Breast epithelium (tissue), 4 donors: Measurements from ENCODE around the gene NSMCE1. TPM values are rescaled to one million over a fixed set of nuclear protein-coding genes. Genes with fewer than 3 reads are reported as not detected.
A peak's percentile ranks its signal among the peaks of the same experiment; 100 is the strongest.
"Not testable (repeated sequence)": the region's sequence is repeated elsewhere in the genome, so short reads cannot be mapped to it uniquely, and the experiment has no call there.

ENCODE experiments used
- DNase-seq, 2 donors: peaks; one replicate each; pipeline ENCODE4 v3.0.0-alpha.2; 2019; ENCODE audit warnings: low spot score in 2 of 2
- H3K27ac ChIP-seq, 2 donors: fragments of 200-600 bp; sonication (generic) in 1 of 2; one replicate each; pipeline ENCODE4 v1.5.1; 2016 to 2019; ENCODE audit warnings: mild to moderate bottlenecking in 1 of 2
- H3K27me3 ChIP-seq, 2 donors: fragments of 200-600 bp; sonication (generic) in 1 of 2; one replicate each; pipeline versions ENCODE4 v1.5.1 to v1.6.0; 2017 to 2019; ENCODE audit warnings: control low read depth in 1 of 2, mild to moderate bottlenecking in 1 of 2
- H3K36me3 ChIP-seq: fragments of 200-600 bp; one replicate; pipeline ENCODE4 v1.5.1; 2019
- H3K4me1 ChIP-seq, 2 donors: fragments of 200-600 bp; sonication (generic); one replicate each; pipeline ENCODE4 v1.5.1; 2016 to 2019; ENCODE audit warnings: control low read depth in 1 of 2
- H3K4me3 ChIP-seq, 3 donors: fragments of 200-600 bp; sonication (generic); 1 replicate in 2 of 3; 2 replicates in 1 of 3; pipeline ENCODE4 v1.5.1; 2016 to 2019; ENCODE audit warnings: mild to moderate bottlenecking in 3 of 3, moderate library complexity in 2 of 3
- H3K9me3 ChIP-seq, 2 donors: fragments of 200-600 bp; sonication (generic) in 1 of 2; one replicate each; pipeline ENCODE4 v1.5.1; 2016 to 2019; ENCODE audit warnings: control low read depth in 1 of 2
- POLR2A ChIP-seq: fragments of 450-650 bp; IDR thresholded peaks from one replicate; pipeline ENCODE4 v1.6.1; 2016; ENCODE audit warnings: antibody characterized with exemption, mild to moderate bottlenecking, moderate library complexity
- POLR2AphosphoS5 ChIP-seq, 3 donors: sonication (generic); formaldehyde crosslinking; IDR thresholded peaks; one replicate each; pipeline ENCODE4 v1.6.1; 2017; ENCODE audit warnings: antibody characterized with exemption in 3 of 3
- intact Hi-C: fragments of 100-400 bp; cut with DNase I; formaldehyde crosslinking; loops from one replicate; pipeline ENCODE4 v1.15.1; 2023; ENCODE audit warnings: low total_unique reads
- total RNA-seq, 3 donors: library from RNA; depleted of rRNA; stranded (reverse); fragments of >200 nt; gene quantifications; one replicate each; pipeline ENCODE4 v1.1.0, GENCODE V29; 2016
- TF ChIP-seq, protein P1 (sequence below), 3 donors: fragments of 450-650 bp; IDR thresholded peaks; one replicate each; pipeline ENCODE4 v1.5.1; 2016 to 2017; ENCODE audit warnings: antibody characterized with exemption in 3 of 3, mild to moderate bottlenecking in 3 of 3, moderate library complexity in 3 of 3

NSMCE1 gene
- total RNA-seq, 3 donors from 2014 or later = 32.4 to 54.6 (median 51.8) TPM

DNA sequence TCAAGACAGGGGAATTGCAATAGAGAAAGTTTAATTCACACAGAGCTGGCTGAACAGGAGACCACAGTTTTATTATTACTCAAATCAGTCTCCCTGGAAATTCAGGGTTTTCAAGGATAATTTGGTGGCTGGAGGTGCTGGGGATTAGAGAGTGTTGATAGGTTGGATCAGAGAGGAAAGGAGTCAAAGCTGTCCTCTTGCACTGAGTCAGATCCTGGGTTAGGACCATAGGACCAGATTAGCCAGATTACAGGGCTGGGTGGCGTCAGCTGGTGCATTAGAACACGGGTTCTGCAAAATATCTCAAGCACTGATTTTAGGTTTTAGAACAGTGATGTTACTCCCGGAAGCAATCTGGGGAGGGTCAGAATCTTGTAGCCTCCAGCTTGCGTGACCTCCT lies 1.8 kb upstream of the NSMCE1 start:
- intact Hi-C loops = no loop called here
- no peak for TF ChIP-seq POLR2A
- TF ChIP-seq, protein P1, sequence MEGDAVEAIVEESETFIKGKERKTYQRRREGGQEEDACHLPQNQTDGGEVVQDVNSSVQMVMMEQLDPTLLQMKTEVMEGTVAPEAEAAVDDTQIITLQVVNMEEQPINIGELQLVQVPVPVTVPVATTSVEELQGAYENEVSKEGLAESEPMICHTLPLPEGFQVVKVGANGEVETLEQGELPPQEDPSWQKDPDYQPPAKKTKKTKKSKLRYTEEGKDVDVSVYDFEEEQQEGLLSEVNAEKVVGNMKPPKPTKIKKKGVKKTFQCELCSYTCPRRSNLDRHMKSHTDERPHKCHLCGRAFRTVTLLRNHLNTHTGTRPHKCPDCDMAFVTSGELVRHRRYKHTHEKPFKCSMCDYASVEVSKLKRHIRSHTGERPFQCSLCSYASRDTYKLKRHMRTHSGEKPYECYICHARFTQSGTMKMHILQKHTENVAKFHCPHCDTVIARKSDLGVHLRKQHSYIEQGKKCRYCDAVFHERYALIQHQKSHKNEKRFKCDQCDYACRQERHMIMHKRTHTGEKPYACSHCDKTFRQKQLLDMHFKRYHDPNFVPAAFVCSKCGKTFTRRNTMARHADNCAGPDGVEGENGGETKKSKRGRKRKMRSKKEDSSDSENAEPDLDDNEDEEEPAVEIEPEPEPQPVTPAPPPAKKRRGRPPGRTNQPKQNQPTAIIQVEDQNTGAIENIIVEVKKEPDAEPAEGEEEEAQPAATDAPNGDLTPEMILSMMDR (IDR thresholded peaks at IDR 0.05) = no peak
- no peak overlapping the region for H3K4me3 ChIP-seq
- no peaks in the 10 kb centered on the region for H3K9me3 ChIP-seq
- no peak for DNase-seq
- H3K4me1 ChIP-seq = peaks cover 0 to 4% of the 10 kb centered on the region in 2 donors
- H3K36me3 ChIP-seq = no peaks in the 10 kb centered on the region
- no peaks in the 10 kb centered on the region for H3K27me3 ChIP-seq
- H3K27ac ChIP-seq = no peak overlapping the region

DNA sequence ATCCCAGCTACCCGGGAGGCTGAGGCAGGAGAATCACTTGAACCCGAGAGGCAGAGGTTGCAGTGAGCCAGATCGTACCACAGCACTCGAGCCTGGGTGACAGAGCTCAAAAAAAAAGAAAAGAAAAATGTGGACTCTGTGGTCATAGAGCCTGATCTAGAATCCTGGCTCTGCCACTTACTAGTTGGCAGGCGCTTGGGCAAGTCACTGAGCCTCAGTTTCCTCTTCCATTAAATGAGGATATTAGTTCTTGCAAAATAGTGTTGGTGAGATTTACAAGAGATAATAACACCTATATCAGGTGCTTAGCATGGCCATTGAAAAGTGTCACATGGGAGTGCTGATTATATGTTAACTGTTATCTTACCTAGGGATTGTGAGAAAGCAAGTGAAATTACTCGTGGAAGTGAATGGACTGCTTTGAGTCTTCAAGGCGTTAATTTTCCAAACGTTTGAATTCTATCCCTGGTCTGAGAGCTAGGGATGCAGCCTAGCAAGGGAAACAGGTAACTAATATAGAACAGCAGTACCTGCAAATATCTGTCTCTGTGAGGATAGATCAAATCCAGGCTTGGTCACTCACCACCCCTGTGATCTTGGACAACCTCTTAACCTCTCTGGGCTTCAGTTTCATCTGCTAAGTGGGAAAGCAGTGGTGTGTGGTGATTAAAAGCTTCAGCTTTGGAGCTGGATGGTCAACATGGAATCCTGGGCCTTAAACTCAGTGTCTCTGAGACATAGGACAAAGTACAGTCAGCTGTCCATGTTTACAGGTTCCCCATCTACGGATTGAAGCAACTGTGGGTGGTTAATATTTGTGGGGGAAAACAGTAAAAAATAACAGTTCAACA lies 953 bp upstream of the NSMCE1 start:
- peaks cover 0 to 4% of the 10 kb centered on the region in 2 donors for H3K4me1 ChIP-seq
- TF ChIP-seq POLR2A = no peak
- TF ChIP-seq, protein P1 (IDR thresholded peaks at IDR 0.05) = no peak
- no peak for TF ChIP-seq POLR2AphosphoS5 (IDR thresholded peaks at IDR 0.05)
- H3K9me3 ChIP-seq = no peaks in the 10 kb centered on the region
- no peaks in the 10 kb centered on the region for H3K27me3 ChIP-seq
- H3K4me3 ChIP-seq = peak overlapping the region; percentile 70 to 90 (median 82)
- H3K27ac ChIP-seq = peak overlapping the region; percentile 85 to 93
- no peak for DNase-seq
- H3K36me3 ChIP-seq = no peaks in the 10 kb centered on the region
- intact Hi-C loops = no loop called here

DNA sequence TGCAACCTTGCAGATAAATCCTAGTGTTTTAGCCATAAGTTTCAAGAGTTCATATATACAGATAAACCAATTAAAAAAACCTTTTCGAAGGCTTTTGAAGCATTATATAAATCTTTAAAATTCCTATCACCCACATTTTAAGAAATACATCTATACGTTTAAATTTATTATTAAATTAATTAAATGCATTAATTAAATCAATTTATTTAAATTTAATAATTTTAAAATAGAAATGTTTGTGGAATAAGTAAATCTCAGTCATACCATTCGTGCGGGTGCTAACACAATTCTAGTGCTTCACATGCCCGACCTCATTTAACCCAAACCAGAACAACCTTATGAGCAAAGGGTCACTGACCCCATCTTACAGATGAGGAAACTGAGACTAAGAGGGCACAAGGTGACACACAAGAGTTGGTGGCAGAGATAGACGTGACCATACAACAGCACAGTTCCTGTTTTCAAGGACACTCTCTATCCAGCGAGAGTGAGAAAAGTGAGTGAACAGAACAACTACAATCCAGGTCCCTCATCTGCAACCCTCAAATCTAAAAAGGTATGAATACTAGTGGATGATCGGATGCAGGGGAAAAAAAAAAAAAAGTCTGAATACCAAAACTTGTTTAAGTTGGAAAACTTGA lies 1.4 kb downstream of the NSMCE1 start:
- no peak for DNase-seq
- Histone ChIP-seq H3K27ac (no peak overlapping the region), H3K9me3 (no peaks in the 10 kb centered on the region), H3K27me3 (no peaks in the 10 kb centered on the region), H3K4me1 (peaks cover 0 to 4% of the 10 kb centered on the region in 2 donors), H3K36me3 (no peaks in the 10 kb centered on the region), H3K4me3 (no peak overlapping the region)
- intact Hi-C loops = no loop called here
- no peak for TF ChIP-seq POLR2A
- TF ChIP-seq, protein P1 (IDR thresholded peaks at IDR 0.05) = no peak

DNA sequence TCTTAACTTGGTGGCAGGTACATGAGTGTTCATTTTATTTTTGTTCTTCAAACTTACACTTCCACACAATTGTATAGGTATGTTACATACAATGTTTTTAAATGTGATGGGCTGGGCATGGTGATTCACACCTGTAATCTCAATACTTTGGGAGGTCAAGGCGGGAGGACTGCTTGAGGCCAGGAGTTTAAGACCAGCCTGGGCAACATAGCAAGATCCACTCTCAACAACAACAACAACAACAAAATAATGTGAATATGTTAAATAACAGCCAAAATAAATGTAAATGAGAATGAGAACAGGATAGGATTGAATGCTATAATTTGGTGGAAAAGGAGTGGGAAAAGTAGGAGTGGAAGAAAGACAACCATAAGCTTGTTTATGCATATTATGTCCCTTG lies 2.6 kb downstream of the NSMCE1 start:
- no peak overlapping the region for H3K27ac ChIP-seq
- H3K4me3 ChIP-seq = no peak overlapping the region
- intact Hi-C loops = no loop called here
- H3K9me3 ChIP-seq = no peaks in the 10 kb centered on the region
- no peak for DNase-seq
- no peaks in the 10 kb centered on the region for H3K36me3 ChIP-seq
- no peaks in the 10 kb centered on the region for H3K27me3 ChIP-seq
- peaks cover 0 to 4% of the 10 kb centered on the region in 2 donors for H3K4me1 ChIP-seq
- TF ChIP-seq POLR2AphosphoS5 (IDR thresholded peaks at IDR 0.05) = no peak
- TF ChIP-seq, protein P1 (IDR thresholded peaks at IDR 0.05) = no peak
- TF ChIP-seq POLR2A = no peak

DNA sequence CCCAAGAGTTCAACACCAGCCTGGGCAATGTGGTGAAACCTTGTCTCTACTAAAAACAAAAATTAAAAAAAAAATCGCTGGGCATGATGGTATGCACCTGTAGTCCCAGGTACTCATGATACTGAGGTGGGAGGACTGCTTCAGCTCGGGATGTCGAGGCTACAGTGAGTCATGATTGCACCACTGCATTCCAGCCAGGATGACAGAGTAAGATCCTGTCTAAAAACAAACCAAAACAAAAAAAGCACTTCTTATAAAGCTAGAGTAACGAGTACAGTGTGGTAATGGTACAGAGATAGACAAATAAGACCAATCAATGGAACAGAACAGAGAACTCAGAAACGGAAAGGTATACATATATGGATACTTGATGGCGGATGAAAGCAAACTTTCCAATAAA lies 4.4 kb downstream of the NSMCE1 start:
- H3K4me3 ChIP-seq = no peak overlapping the region
- intact Hi-C loops = no loop called here
- peaks cover 0 to 4% of the 10 kb centered on the region in 2 donors for H3K4me1 ChIP-seq
- DNase-seq = peak in 1 of 2 donors; percentile 69
- H3K27me3 ChIP-seq = no peaks in the 10 kb centered on the region
- TF ChIP-seq POLR2A (no peak), POLR2AphosphoS5 (IDR thresholded peaks at IDR 0.05) (peak in 1 of 3 donors; percentile 30)
- H3K36me3 ChIP-seq = no peaks in the 10 kb centered on the region
- no peaks in the 10 kb centered on the region for H3K9me3 ChIP-seq
- peak overlapping the region; percentile 22 to 46 for H3K27ac ChIP-seq

DNA sequence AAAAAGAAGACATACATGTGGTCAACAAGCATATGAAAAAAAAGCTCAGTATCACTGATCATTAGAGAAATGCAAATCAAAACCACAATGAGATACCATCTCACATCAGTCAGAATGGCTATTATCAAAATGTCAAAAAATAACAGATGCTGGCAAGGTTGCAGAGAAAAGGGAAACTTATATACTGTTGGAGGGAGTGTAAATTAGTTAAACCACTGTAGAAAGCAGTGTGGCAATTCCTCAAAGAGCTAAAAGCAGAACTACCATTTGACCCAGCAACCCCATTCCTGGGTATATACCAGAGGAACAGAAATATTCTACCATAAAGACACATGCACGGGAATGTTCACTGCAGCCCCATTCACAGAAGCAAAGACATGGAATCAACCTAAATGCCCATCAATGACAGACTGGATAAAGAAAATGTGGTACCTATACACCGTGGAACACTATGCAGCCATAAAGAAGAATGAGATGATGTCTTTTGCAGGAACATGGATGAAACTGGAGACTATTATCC lies 5.6 kb downstream of the NSMCE1 start:
- intact Hi-C loops, H3K9me3 ChIP-seq, H3K36me3 ChIP-seq, DNase-seq, H3K27me3 ChIP-seq, H3K27ac ChIP-seq, H3K4me3 ChIP-seq: not testable (repeated sequence)
- H3K4me1 ChIP-seq = peaks cover 6 to 11% of the 10 kb centered on the region in 2 donors
